Skeletal muscle tissue (tissue), 4 donors: ENCODE results near the gene LMBRD2. TPM values are rescaled to one million over a fixed set of nuclear protein-coding genes. Genes with fewer than 3 reads are reported as not detected.

Experiments used
- H3K27ac ChIP-seq: one replicate; pipeline ENCODE4 v1.7.0; 2013; ENCODE audit warnings: mild to moderate bottlenecking, low read depth, low read length, inconsistent platforms
- H3K27me3 ChIP-seq, 3 donors: one replicate each; pipeline ENCODE4 v1.7.0; 2013; ENCODE audit warnings: low read length in 3 of 3; ENCODE audit not compliant: control insufficient read depth in 3 of 3, insufficient read depth in 3 of 3
- H3K36me3 ChIP-seq, 3 donors: one replicate each; pipeline ENCODE4 v1.7.0; 2013; ENCODE audit warnings: low read length in 3 of 3; ENCODE audit not compliant: control insufficient read depth in 3 of 3, insufficient read depth in 3 of 3
- H3K4me1 ChIP-seq, 3 donors: one replicate each; pipeline ENCODE4 v1.7.0; 2013; ENCODE audit warnings: low read length in 3 of 3, mild to moderate bottlenecking in 3 of 3; ENCODE audit not compliant: control insufficient read depth in 3 of 3, insufficient read depth in 3 of 3
- H3K4me3 ChIP-seq, 3 donors: one replicate each; pipeline ENCODE4 v1.7.0; 2013; ENCODE audit warnings: low read length in 3 of 3
- H3K9ac ChIP-seq, 3 donors: one replicate each; pipeline ENCODE4 v1.7.0; 2013; ENCODE audit warnings: low read length in 3 of 3, mild to moderate bottlenecking in 3 of 3, moderate library complexity in 2 of 3, low read depth in 1 of 3
- H3K9me3 ChIP-seq, 3 donors: one replicate each; pipeline ENCODE4 v1.7.0; 2013; ENCODE audit warnings: low read length in 3 of 3; ENCODE audit not compliant: control insufficient read depth in 3 of 3
- total RNA-seq: library from RNA; depleted of rRNA; stranded (reverse); fragments of >200 nt; gene quantifications from one replicate; pipeline ENCODE4 v1.2.3, GENCODE V29; 2014
- donor health status: Osteomylitis.

Gene LMBRD2
- total RNA-seq, 1 donor from 2014 or later = 13.0 TPM

GRCh38 chr5:36078430-36078829, 73.3 kb downstream of the LMBRD2 start:
- Histone ChIP-seq H3K9ac (no peak overlapping the region), H3K27ac (no peak overlapping the region), H3K27me3 (peaks cover 0 to 6% (median 0%) of the 10 kb centered on the region in 3 donors), H3K4me3 (no peak overlapping the region), H3K4me1 (no peaks in the 10 kb centered on the region), H3K36me3 (no peaks in the 10 kb centered on the region), H3K9me3 (no peaks in the 10 kb centered on the region)

- Histone ChIP-seq H3K4me3 (no peak overlapping the region), H3K27me3 (peaks cover 0 to 3% (median 0%) of the 10 kb centered on the region in 3 donors), H3K4me1 (no peaks in the 10 kb centered on the region), H3K27ac (no peak overlapping the region), H3K9me3 (no peaks in the 10 kb centered on the region), H3K36me3 (no peaks in the 10 kb centered on the region), H3K9ac (no peak overlapping the region)
Measured at GRCh38 chr5:36073595-36074216, 78.0 kb downstream of the LMBRD2 start.

DNA sequence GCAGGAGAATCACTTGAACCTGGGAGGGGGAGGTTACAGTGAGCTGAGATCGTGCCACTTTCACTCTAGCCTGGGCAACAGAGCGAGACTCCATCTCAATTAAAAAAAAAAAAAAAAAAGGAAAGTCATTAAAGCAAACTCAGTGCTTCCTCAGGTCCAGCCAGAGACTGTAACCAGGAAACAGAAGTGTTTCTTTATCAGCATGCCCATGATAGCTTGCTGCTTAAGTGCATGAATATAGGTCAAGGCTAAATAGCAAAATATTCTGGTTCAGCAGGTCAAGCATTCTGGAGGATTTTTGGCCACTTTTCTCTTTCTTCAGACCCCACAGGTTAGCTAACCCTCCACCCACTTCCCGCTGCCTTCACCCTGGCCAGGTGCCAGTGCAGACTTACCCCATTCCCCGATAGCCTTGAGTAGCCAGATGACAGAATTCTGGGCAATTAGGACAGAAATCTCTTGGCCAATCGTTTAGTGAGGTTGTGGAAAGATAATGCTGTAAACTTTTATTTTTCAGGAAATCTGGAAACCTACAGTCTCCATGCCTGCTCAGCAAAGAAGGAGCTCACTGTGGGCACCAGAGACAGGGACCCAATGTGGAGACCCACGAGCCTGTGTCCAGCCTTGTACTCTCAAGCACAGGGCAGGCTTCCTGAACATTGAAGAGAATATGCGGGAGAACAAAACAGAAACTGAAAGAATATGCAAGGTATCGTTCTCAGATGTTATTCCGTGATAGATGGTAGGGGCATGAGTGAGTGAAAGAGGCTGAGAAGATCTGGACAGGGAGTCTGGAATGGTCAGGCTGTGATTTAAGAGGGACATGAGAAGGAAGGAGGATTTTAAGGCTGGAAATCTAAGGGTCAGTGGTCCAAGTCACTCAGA, 80.8 kb downstream of the LMBRD2 start:
- Histone ChIP-seq H3K27ac (no peak overlapping the region), H3K27me3 (peaks cover 10 to 14% (median 12%) of the 10 kb centered on the region in 3 donors), H3K9ac (no peak overlapping the region), H3K4me3 (peak overlapping the region in 2 of 3 donors; percentile 15 to 35), H3K9me3 (no peaks in the 10 kb centered on the region), H3K36me3 (no peaks in the 10 kb centered on the region), H3K4me1 (peaks cover 4 to 9% (median 8%) of the 10 kb centered on the region in 3 donors)

DNA sequence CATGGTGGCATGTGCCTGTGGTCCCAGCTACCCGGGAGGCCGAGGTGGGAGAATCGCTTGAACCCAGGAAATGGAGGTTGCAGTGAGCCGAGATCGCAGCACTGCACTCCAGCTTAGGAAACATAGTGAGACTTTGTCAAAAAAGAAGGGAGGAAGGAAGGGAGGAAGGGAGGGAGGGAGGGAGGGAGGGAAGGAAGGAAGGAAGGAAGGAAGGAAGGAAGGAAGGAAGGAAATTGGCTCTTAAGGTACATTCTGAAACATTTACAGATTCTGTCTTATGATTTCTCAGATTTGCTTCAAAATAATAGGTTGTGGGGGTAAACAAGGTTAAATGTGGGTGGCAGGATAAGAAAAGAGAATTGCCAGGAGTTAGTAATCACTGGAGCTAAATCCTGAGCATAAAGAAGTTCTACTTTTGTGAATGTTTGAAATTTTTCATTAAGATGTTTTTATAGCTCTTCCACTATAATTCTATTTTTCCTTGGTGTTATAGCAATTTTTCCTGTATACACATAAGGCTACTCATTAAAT, 82.9 kb downstream of the LMBRD2 start:
- no peak overlapping the region for H3K9ac ChIP-seq
- no peak overlapping the region for H3K27ac ChIP-seq
- H3K36me3 ChIP-seq = no peaks in the 10 kb centered on the region
- H3K4me3 ChIP-seq = no peak overlapping the region
- peaks cover 12 to 16% (median 15%) of the 10 kb centered on the region in 3 donors for H3K27me3 ChIP-seq
- peaks cover 4 to 9% (median 8%) of the 10 kb centered on the region in 3 donors for H3K4me1 ChIP-seq
- no peaks in the 10 kb centered on the region for H3K9me3 ChIP-seq

- Histone ChIP-seq H3K4me3 (peak within 1 kb of the TSS; percentile 38 to 65 (median 58)), H3K9ac (peak within 1 kb of the TSS in 2 of 3 donors; percentile 20 to 66), H3K4me1 (peaks cover 4 to 9% (median 8%) of the 10 kb centered on the region in 3 donors), H3K36me3 (no peaks in the 10 kb centered on the region), H3K27me3 (peaks cover 12 to 16% (median 15%) of the 10 kb centered on the region in 3 donors), H3K27ac (no peak within 1 kb of the TSS), H3K9me3 (no peaks in the 10 kb centered on the region)
Measured at GRCh38 chr5:36066540-36067210, 85.0 kb downstream of the LMBRD2 start, which contains the start of gene UGT3A2. UGT3A2 (minus strand) TSS chr5:36066882; CDS start chr5:36066789, 93 bp downstream.

GRCh38 chr5:36066001-36066539, 85.6 kb downstream of the LMBRD2 start:
- peaks cover 12 to 16% (median 15%) of the 10 kb centered on the region in 3 donors for H3K27me3 ChIP-seq

DNA sequence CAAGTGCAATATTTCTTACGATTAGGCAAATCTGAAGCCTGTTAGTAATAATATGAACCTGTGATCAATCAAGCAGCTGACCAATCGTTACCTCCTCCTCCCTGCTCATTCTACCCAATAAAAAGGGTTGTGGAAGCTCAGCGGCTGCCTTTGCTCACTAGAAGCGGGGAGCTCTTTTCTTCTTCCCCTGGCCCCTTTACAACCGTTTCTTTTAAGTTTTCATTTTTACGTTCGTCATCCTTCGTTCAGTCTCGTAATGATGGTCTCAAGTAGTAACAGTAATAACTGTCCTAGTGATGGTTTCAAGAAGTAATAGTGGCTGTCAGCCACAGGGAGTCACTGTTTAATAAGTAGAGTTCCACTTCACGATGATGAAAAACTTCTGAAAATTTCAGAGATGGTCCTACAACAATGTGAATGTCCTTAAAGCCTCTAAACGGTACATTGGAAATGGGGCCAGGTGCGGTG, 91.2 kb downstream of the LMBRD2 start:
- Histone ChIP-seq H3K27ac (no peak overlapping the region), H3K9ac (no peak overlapping the region), H3K36me3 (no peaks in the 10 kb centered on the region), H3K27me3 (peaks cover 0 to 5% (median 0%) of the 10 kb centered on the region in 3 donors), H3K9me3 (no peaks in the 10 kb centered on the region), H3K4me1 (no peaks in the 10 kb centered on the region), H3K4me3 (no peak overlapping the region)

More at GRCh38 chr5:36066001-36066539, 85.6 kb downstream of the LMBRD2 start:
- H3K9me3 ChIP-seq = no peaks in the 10 kb centered on the region
- no peaks in the 10 kb centered on the region for H3K36me3 ChIP-seq
- H3K27ac ChIP-seq = no peak overlapping the region
- peak overlapping the region; percentile 38 to 65 (median 58) for H3K4me3 ChIP-seq
- H3K4me1 ChIP-seq = peaks cover 4 to 9% (median 8%) of the 10 kb centered on the region in 3 donors
- H3K9ac ChIP-seq = peak overlapping the region in 1 of 3 donors; percentile 66

GRCh38 chr5:36059571-36060419, 91.9 kb downstream of the LMBRD2 start:
- Histone ChIP-seq H3K9ac (no peak overlapping the region), H3K36me3 (no peaks in the 10 kb centered on the region)

More at GRCh38 chr5:36059571-36060419, 91.9 kb downstream of the LMBRD2 start:
- peaks cover 0 to 5% (median 0%) of the 10 kb centered on the region in 3 donors for H3K27me3 ChIP-seq
- H3K27ac ChIP-seq = no peak overlapping the region
- no peaks in the 10 kb centered on the region for H3K4me1 ChIP-seq
- H3K4me3 ChIP-seq = no peak overlapping the region
- H3K9me3 ChIP-seq = no peaks in the 10 kb centered on the region
